Measurements from ENCODE around the gene SH3RF1.

The SH3RF1 gene

GRCh38 chr4:169228076-169228475 is 42.7 kb downstream of the SH3RF1 start:
- FAIRE-seq (no peak), DNase-seq (ENCODE audit: insufficient read length, low spot score) (no peak)
- no peak for TF ChIP-seq CTCF (IDR thresholded peaks at IDR 0.05; ENCODE audit: insufficient read depth, missing control alignments)

GRCh38 chr4:169226565-169226964 is 44.2 kb downstream of the SH3RF1 start:
- no peak for TF ChIP-seq CTCF (IDR thresholded peaks at IDR 0.05; ENCODE audit: insufficient read depth, missing control alignments)
- DNase-seq (ENCODE audit: insufficient read length, low spot score) (no peak), FAIRE-seq (no peak)

- DNase-seq (ENCODE audit: insufficient read length, low spot score) (no peak), FAIRE-seq (no peak)
- no peak for TF ChIP-seq CTCF (IDR thresholded peaks at IDR 0.05; ENCODE audit: insufficient read depth, missing control alignments)
Measured at GRCh38 chr4:169225812-169226211, 44.9 kb downstream of the SH3RF1 start.

- no peak for TF ChIP-seq CTCF (IDR thresholded peaks at IDR 0.05; ENCODE audit: insufficient read depth, missing control alignments)
- no peak for FAIRE-seq
- no peak for DNase-seq (ENCODE audit: insufficient read length, low spot score)
Measured at GRCh38 chr4:169225058-169225751, 45.6 kb downstream of the SH3RF1 start.

- no peak for DNase-seq (ENCODE audit: insufficient read length, low spot score)
- no peak for FAIRE-seq
- no peak for TF ChIP-seq CTCF (IDR thresholded peaks at IDR 0.05; ENCODE audit: insufficient read depth, missing control alignments)
Measured at GRCh38 chr4:169222761-169223160, 48.0 kb downstream of the SH3RF1 start.

- no peak for FAIRE-seq
- DNase-seq (ENCODE audit: insufficient read length, low spot score) = no peak
- TF ChIP-seq CTCF (IDR thresholded peaks at IDR 0.05; ENCODE audit: insufficient read depth, missing control alignments) = no peak
Measured at GRCh38 chr4:169221662-169222061, 49.1 kb downstream of the SH3RF1 start.

GRCh38 chr4:169220854-169221411 is 49.8 kb downstream of the SH3RF1 start:
- FAIRE-seq = no peak
- TF ChIP-seq CTCF (IDR thresholded peaks at IDR 0.05; ENCODE audit: insufficient read depth, missing control alignments) = no peak
- no peak for DNase-seq (ENCODE audit: insufficient read length, low spot score)
